NCI-H460 (cell line): ENCODE measurements around the gene CDC73. TPM values are rescaled to one million over a fixed set of nuclear protein-coding genes. Genes with fewer than 3 reads are reported as not detected.

Experiments used
- DNase-seq: peaks from one replicate; pipeline ENCODE4 v3.0.0-alpha.2; 2016; ENCODE audit warnings: low read depth; ENCODE audit errors: extremely low read depth
- polyA plus RNA-seq: library from polyadenylated mRNA; depleted of rRNA; stranded (reverse); fragments of >200 nt; gene quantifications from 2 replicates; pipeline ENCODE4 v1.2.3, GENCODE V29; 2014; cell fraction: nucleus; rRNA removed
- total RNA-seq: library from RNA; depleted of rRNA; stranded (reverse); fragments of >200 nt; shearing (Covaris generic); gene quantifications from 2 replicates; pipeline ENCODE4 v1.2.3, GENCODE V29; 2014; rRNA removed

The CDC73 gene
- 33.8 and 42.8 TPM in 2 replicates for total RNA-seq
- polyA plus RNA-seq: 13.5 and 15.6 TPM in 2 replicates

DNA sequence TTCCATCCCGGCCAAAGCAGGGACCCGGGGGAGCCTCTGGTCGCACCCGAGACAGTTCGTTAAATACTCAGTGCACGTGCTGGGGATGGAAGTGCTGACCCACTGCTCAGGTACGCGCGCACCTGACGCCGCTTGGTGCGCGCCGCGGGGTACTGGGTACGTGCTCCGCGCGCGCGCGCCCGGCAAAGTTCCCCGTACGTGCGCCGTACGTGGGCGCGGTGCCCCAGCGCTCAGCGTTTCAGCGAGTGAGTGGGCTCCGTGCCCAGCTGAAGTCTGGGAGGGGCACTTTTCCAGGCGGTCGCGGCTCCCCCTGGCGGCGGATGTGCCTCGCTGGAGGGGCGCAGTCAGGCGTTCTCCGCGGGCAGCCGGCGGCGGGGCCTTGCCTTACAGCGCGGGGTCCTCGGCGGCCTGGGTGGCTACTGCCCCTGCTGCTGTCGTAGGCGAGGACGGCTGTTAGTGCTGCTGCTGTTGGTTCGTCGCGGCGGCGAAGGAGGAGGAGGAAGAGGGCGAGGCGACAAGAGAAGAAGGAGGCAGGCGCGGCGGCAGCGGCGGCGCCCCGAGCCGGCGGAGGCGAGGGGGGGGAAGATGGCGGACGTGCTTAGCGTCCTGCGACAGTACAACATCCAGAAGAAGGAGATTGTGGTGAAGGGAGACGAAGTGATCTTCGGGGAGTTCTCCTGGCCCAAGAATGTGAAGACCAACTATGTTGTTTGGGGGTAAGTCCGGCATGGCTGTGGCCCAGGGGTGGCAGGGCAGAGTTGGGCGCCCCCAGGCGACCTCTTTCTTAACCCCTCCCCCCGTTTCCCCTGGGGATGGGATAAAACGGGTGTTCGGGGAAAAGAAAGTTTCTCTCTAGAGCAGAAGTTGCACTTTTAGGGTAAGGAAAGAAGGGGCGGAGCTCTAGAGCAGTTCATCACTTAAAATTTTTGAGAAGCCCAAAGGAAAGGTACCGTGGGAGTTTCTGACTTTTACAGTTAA, at the start of gene CDC73:
Gene CDC73, plus strand, starts transcription at position 416 of the 978 bp plus-strand sequence. Its CDS starts 170 bp downstream, at position 586.
- peak; percentile 98 for DNase-seq

DNA sequence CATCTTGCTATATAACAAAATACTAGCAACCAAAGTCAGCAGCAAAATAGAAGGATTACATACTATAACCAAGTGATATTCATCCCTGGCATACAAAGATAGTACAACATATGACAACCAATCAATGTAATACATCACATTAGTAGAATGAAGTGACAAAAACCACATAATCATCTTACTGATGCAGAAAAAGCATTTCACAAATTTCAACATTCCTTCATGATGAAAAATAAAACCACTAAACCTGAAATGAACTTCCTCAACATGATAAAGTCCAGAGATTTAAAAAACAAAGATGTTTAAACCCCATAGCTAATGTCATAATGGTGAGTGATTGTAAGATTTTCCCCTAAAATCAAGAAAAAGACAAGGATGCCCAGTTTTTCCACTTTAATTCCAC, 43.8 kb upstream of the CDC73 start:
- DNase-seq: no peak

DNA sequence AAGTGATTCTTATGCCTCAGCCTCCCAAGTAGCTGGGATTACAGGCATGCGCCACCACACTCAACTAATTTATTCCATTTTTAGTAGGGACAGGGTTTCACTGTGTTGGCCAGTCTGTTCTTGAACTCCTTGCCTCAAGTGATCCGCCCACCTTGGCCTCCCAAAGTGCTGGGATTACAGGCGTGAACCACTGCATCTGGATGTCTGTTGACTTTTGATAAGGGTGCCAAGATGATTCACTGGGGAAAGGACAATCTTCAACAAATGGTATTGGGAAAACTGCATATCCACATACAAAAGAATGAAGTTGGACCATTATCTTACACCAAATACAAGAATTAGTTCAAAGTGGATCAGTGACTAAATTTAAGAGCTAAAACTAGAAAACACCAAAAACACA, 42.6 kb upstream of the CDC73 start:
- DNase-seq: no peak

DNA sequence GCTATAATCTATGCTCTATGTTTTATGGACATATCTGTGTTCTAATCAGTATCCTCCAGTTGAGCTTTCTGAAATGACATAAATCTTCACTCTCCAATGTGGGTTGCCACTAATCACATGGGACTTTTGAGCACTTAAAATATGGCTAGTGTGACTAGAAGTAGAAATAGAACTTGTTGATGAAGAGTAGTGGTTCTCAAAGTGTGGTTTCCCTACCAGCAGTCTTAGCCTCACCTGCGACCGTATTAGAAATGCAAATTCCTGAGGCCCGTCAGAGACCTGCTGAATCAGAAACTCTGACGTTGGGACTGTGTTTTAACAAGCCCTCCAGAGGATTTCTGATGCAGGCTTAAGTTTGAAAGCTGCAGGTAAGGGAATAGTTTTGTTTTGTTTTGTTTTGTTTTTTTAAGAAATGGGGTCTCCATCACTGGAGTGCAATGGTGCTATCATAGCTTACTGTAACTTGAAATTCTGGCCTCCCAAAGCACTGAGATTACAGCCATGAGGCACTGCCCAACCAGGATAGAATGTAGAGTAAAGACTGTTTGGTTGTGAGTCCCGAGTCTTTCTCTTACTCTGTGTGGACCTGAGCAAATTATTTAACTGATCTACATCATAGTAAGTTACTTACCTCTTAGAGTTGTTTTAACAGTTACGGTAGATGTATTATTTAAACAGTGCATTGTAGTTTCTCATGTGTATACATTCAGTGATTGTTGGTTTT, 38.3 kb upstream of the CDC73 start:
- DNase-seq: no peak

DNA sequence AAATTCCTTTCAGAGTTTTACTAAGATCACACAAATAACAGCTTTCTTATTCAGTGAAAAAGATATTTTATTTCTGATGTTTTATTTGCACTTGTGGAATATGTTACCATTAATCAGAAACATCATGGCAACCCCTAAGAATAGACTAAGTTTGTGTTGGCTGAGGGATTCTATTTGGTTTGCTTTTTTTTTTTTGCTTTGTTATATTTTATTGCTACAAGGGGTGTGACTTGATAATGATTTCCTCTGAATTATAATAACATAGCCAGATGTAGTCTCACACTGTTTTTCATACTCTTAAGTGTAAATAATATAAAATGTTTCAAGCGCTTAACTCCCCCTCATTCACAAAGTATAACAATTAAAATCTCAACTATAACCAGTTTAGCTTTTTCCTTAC, 36.6 kb upstream of the CDC73 start:
- DNase-seq: no peak

DNA sequence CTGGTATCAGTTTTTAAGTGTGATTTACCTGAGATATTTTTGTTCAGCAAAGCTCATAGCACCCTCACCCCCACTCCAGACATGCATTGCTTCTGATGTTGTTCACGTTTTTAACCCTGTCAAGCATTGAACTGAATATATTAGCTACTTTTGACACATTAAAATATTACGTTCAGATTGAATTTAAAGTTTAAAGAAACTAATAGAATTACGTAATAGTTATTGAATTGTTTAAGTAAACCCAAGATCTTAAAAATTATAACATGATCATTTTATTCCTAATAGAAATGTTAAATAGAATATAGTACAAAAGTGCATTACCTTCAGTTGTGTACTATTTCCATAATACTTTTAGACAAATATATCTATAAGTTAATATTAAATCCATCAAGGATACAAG, 35.5 kb upstream of the CDC73 start:
- no peak for DNase-seq

DNA sequence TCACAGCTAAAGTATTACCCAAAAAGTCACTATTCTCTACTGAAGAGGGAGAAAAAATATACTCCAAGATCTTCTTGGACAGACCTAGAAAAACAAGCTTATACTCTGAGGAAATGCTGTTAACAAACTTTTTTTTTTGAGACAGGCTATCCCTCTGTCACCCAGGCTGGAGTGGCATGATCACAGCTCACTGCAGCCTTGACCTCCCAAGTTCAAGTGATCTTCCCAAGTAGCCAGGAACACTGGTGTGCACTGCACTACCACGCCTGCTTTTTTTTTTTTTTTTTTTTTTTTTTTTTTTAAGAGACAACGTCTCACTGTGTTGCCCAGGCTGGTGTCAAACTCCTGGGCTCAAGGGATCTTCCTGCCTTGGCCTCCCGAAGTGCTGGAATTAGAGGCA, 33.9 kb upstream of the CDC73 start:
- no peak for DNase-seq

DNA sequence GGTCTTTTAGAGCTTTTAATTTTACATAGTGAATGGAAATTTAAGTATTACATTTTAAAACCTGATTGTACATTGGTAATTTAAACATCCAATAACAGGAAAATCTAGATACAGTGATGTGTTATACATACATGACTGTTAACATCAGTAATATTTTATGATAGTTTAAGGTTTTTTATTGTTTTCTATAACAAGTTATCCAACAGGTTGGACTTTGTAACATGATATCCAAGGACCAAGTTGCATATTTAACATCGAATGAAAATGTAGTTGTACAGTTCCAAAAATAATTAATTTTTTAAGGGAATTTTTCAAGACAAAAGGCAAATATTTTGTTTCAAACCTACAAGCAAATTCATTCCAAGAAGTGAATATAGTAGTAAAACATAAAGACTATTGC, 31.0 kb upstream of the CDC73 start:
- DNase-seq: no peak

DNA sequence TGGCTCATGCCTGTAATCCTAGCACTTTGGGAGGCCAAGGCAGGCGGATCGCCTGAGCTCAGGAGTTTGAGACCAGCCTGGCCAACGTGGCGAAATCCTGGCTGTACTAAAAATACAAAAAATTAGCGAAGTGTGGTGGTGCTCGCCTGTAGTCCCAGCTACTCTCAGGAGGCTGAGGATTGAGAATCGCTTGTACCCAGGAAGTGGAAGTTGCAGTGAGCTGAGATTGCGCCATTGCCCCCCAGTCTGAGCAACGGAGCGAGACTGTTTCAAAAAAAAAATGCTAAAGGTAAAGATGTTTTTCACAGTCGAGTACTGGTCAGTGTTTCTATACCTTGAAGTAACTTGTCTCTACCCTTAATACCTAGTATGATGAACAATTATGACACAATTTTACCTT, 27.7 kb upstream of the CDC73 start:
- no peak for DNase-seq

DNA sequence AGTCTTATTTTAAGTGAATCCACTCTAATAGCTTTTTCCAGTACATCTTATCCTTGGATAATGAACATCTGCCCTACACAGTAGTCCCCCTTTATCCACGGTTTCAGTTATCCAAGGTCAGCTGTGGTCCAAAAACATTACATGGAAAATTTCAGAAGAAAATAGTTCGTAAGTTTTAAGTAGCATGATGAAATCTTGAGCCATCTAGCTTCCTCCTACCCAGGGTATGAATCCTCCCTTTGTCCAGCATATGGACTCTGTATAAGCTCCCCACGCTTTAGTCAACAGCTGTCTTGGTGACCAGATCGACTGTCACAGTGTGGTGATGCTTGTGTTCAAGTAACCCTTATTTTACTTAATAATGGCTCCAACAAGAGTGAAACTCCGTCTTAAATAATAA, 19.2 kb upstream of the CDC73 start:
- no peak for DNase-seq

DNA sequence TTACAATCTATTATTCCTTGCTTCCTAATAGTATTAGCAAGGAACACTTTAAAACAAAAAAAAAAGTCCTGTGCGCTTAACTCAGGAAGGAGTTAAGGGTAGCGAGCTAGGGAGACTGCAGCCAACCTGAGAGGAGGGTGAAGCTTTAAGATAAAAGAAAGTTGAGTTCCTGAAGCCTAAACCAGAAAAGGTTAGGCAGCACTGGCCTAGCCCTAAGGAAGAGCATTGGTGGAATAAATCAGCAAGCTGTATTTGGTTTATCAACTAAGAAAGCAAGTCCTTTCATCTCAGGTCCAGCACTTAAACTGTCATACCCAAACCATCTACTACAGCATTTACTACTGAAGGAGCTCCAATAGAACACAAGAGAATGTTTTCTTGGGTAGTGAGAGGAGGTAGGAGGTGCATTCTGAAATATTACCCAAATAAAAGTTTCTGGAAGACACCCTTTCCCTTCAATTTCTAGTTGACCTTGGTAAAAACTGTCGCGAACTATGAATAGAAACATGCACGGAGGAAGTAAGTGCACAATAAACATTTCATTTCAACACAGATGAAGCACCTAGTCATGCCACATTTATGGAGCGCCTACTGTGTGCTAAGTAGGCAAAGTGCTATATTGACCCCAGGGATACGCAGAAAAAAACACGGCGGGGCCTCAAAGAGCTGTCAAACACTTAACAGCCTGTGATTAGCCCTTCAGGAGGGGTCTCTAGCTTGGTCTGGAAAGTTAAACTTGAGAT, 17.9 kb upstream of the CDC73 start:
- DNase-seq: no peak

DNA sequence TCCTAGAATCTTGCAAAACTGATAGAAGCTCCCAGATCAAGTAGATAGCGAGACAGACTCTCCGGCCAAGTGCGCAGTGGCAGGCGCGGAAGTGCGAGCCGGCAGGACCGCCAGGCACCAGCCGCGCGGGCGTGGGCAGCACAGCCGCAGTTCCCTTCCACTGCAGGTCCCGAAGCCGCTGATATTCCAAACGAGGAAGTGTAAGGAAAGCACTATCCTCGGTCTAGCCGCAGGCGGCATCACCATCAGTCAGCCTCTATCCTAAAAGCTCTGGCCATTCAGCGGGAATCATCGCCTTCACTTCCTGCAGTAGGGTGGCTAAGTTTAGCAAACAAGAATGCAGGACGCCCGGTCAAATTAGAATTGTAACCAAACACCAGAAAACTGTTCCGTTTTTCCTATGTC, 17.3 kb upstream of the CDC73 start:
- peak; percentile 26 for DNase-seq

DNA sequence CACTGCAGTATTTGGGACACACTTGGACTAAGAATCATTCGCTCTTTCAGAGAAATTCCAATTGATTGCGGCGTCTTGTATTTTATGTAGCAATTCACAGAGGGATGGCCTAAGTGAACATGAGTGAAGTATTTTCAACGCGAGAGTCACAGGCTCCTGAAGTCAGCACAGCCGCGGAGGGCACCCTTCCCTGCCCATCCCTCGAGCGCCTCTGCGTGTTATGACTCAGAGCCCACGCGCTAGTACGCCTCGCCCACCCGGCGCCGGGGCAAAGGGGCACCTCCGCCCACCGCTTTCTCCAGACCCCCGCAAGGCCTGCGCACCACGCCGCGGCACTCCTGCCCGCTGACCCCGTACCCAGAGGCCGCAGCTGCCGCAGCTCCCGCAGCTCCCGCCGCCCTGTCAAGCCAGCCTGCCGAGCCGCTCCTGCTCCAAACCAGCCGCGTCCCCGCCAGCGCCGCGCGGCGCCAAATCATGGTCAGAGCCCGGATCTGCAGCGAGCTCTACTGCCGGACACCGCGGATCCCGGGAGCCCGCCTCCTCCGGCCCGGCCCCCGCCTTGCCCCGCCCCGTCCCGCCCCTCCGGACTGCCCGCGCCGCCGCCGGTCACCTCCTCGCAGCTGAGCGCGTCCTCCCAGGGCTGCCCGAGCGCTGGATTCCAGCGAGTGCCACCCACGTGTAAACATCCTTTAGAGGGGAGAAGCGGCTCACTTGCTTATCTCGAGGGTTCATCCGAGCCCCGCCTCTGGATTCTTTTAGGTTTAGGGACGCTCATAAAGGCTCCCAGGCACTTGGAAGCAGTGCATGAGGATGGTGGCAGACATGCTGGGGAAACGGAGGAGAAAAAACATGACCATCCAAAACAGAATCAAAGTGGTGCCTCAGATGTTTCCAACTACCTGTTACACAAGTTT, 16.7 kb upstream of the CDC73 start, which contains the start of gene GLRX2:
Gene GLRX2, minus strand, starts transcription at position 508 of the 914 bp plus-strand sequence. Its CDS starts 32 bp downstream, at position 476.
- peak; percentile 91 for DNase-seq

DNA sequence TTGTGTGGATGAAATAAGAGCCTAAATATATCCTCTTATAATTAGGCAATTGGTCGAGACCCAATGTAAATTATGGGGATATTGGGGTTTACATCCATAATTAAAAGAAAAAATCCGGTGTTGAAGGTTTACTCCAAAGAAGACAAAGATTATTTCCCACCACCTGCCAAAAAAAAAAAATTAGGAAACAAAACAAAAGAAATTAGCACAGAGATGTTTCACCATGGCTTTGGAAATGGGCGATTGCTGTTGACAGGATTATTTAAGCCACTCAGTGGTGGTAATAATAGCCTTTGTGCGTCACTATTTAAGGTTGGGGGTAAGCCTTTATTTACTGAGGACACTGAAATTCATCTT, 16.0 kb upstream of the CDC73 start:
- DNase-seq: no peak

DNA sequence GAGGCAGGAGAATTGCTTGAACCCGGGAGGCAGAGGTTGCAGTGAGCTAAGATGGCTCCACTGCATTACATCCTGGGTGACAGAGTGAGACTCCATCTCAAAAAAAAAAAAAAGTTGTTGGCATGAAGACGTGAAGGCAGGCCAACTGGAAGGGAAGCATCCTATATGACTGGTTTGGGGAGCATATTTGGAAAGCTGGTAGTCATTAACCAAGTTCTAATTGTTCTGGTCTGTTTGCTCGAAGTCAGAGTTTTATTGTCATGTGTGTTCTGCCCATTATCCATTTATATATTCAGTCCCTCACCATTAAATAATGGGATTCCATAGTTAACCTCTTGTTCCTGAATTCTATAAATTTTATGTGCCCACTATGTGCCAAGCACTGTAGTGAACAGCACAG, 13.4 kb upstream of the CDC73 start:
- DNase-seq: no peak

DNA sequence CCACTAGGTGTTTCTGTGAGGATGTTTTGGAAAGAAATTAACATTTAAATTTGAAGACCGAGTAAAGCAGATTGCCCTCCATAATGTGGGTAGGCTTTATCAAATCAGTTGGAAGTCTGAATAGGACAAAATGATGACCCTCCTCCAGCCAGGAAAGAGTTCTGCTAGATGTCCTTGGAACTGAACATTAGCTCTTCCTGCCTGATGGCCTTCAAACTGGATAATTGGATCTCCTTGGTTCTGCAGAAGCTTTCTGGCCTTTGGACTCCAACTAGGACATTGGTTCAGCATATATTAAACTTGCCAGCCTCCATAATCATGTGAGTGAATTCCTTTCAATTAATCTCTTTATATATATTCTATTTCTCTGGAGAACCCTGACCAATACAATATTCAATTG, 12.2 kb upstream of the CDC73 start:
- DNase-seq: no peak

DNA sequence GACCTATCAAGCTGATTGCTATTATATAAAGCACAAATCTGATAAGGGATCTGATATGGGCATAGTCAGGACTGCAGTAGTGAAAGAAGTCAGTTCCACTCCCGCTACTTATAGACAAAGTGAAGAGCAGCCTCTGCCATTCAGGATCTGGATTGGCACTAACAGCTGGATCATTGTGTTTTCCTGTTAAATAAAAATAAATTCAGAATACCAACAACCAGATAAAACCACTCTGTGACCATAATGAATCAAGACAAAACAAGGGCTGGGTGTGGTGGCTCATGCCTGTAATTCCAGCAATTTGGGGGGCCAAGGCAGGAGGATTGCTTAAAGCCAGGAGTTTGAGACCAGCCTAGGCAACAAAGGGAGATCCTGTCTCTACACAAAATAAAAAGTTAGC, 11.6 kb upstream of the CDC73 start:
- DNase-seq: no peak

DNA sequence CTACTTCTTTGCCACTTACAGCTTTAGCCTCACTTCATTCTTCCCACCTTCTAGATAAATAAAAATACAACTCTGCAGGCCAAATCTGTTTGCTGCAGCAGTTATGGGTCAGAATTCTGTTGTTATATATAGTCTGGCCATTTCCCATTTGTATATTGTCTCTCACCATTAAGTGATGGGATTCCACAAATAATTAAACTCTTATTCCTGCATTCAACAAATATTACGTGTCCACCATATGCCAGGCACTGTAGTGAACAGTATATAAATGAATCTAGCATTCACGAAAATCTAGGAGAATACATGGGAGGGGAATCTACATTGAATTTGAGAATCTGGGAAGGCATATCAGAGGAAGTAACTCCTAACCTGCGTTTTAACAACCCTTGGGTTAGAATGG, 11.0 kb upstream of the CDC73 start:
- DNase-seq: no peak

DNA sequence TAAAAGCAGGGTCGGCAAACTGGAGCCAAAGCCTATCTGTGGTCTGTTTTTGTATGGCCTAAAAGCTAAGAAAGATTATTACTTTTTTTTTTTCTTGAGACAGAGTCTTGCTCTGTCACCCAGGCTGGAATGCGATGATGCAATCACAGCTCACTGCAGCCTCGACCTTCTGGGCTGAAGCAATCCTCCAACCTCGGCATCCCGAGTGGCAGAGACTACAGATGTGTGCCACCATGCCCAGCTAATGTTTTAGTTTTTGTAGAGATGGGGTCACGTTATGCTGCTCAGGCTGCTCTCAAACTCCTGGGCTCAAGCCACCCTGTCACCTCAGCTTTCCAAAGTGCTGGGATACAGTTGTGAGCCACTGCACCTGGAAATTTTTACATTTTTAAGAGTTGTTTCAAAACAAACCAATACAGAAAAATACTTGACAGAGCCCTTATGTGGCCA, 10.2 kb upstream of the CDC73 start:
- DNase-seq: peak; percentile 91
